SK-N-SH (cell line): ENCODE results near the gene MYLIP.

Source experiments
- EZH2phosphoT487 ChIP-seq: fragments of 200-600 bp; sonication (generic); IDR thresholded peaks from 2 replicates; pipeline ENCODE4 v1.6.1; 2017; ENCODE audit warnings: low read depth, mixed run types, mild to moderate bottlenecking, antibody characterized with exemption, moderate library complexity, borderline replicate concordance
- RFX5 ChIP-seq: IDR thresholded peaks from 2 replicates; pipeline ENCODE4 v1.6.1; 2012; ENCODE audit warnings: mild to moderate bottlenecking, improper control_type of control experiment, low read length
- SMC3 ChIP-seq: IDR thresholded peaks from 2 replicates; pipeline ENCODE4 v1.6.1; 2012; ENCODE audit warnings: low read depth, low read length, improper control_type of control experiment
- TAF1 ChIP-seq: IDR thresholded peaks from 2 replicates; pipeline ENCODE4 v1.6.1; 2012; ENCODE audit warnings: low read depth, mild to moderate bottlenecking, low read length, moderate library complexity, borderline replicate concordance
- TF ChIP-seq, protein P1 (sequence below): fragments of 200-600 bp; sonication (generic); IDR thresholded peaks from 2 replicates; pipeline ENCODE4 v1.6.1; 2017; ENCODE audit warnings: antibody characterized with exemption, mild to moderate bottlenecking, moderate library complexity
- TF ChIP-seq, protein P2 (sequence below): fragments of 150-350 bp; IDR thresholded peaks from 2 replicates; pipeline ENCODE4 v1.6.1; 2016; ENCODE audit warnings: mild to moderate bottlenecking, low read depth, low read length

DNA sequence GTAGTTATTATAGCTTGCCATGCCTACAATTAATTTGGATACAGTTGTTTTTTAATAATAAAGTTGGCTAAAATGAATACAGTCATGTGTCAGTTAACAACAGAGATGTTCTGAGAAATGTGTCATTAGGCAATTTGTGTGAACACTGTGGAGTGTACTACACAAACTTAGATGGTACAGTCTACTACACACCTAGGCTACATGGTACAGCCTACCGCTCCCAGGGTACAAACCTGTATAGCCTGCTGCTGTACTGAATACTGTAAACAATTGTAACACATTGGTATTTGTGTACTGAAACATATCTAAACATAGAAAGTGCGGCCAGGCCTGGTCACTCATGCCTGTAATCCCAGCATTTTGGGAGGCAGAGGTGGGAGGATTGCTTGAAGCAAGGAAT, 50.2 kb downstream of the MYLIP start:
- TF ChIP-seq SMC3 (no peak), TAF1 (no peak), EZH2phosphoT487 (no peak), RFX5 (no peak)
- TF ChIP-seq, protein P1, sequence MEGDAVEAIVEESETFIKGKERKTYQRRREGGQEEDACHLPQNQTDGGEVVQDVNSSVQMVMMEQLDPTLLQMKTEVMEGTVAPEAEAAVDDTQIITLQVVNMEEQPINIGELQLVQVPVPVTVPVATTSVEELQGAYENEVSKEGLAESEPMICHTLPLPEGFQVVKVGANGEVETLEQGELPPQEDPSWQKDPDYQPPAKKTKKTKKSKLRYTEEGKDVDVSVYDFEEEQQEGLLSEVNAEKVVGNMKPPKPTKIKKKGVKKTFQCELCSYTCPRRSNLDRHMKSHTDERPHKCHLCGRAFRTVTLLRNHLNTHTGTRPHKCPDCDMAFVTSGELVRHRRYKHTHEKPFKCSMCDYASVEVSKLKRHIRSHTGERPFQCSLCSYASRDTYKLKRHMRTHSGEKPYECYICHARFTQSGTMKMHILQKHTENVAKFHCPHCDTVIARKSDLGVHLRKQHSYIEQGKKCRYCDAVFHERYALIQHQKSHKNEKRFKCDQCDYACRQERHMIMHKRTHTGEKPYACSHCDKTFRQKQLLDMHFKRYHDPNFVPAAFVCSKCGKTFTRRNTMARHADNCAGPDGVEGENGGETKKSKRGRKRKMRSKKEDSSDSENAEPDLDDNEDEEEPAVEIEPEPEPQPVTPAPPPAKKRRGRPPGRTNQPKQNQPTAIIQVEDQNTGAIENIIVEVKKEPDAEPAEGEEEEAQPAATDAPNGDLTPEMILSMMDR = no peak
- TF ChIP-seq, protein P2, sequence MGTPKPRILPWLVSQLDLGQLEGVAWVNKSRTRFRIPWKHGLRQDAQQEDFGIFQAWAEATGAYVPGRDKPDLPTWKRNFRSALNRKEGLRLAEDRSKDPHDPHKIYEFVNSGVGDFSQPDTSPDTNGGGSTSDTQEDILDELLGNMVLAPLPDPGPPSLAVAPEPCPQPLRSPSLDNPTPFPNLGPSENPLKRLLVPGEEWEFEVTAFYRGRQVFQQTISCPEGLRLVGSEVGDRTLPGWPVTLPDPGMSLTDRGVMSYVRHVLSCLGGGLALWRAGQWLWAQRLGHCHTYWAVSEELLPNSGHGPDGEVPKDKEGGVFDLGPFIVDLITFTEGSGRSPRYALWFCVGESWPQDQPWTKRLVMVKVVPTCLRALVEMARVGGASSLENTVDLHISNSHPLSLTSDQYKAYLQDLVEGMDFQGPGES = no peak
